ENCODE results near the gene PTF1A.

Gene PTF1A

DNA sequence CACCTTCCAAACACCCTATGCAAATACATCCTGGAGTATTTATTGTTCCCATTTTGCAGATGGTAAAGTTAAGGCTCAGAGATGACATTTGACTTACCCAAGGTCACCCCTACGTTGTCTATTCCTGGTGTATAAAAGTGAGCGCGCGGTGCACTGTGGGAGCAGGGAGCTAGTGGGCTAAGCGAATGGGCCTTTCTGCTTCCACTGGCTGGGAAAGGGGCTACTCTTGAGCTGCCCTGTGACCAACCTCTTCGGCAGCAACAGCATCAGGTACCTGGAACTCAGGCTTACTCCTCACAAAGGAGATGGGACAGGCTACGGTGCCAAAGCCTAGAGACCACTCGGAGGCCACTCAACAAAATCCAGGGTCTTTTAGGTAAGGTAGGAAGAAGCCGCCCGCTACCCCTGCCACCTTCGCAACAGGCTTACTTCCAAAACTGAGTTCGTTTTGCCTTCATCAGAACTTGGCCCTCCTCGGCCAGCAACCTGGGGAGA, 2.4 kb downstream of the PTF1A start:
- no peak overlapping the region for H3K4me2 ChIP-seq
- no peak overlapping the region for H3K9ac ChIP-seq
- H3K27me3 ChIP-seq (ENCODE audit: insufficient read depth, low read depth), result no peaks in the 10 kb centered on the region

DNA sequence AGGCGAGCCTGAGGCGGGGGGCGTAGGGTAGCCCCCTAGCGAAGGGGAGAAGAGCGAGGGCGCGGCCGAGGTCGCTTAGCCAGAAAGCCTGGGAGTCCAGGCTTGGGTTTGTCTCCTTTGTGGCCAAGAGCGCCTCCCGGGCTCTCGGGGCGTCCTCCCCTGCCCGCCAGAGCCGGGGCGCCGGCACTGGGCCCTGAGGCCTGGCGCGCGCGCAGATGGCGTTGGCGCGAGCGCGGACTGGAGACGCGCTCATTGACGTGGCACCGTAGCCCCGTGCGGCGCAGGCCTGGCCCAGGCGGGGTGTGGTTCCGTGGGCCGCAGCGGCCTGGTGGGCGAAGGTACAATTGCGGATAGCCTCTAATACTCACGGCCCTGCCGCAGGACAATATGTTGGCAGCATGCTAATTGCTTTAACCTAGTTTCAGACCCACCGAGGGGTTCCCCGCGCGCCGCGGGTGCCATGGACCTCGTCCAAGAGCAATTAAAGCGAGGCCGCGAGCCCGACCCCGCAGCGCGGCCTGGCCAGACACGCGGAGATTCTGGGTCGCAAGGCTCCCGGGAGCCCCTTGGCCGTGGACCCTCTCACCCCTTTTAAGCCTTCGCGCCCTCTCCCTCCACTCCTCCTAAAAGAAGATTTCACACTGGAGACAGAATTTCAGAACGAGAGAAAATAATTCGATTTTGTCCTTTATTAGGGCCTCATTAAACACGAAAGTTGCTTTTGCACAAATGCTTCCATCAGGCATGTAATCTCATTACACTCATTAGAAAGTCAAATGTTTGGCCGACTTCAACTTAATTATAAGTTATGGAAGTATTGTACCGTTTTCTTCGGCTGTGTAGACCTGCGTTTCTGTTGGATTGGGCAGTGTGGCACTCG, 3.1 kb downstream of the PTF1A start:
- no peaks in the 10 kb centered on the region for H3K4me1 ChIP-seq (ENCODE audit: low read depth, poor library complexity, severe bottlenecking)
- H3K4me3 ChIP-seq (IDR thresholded peaks at IDR 0.05; ENCODE audit: insufficient read depth, low read depth, low read length), result no peak overlapping the region
- H3K9ac ChIP-seq, result no peak overlapping the region
- TF ChIP-seq, protein P1, sequence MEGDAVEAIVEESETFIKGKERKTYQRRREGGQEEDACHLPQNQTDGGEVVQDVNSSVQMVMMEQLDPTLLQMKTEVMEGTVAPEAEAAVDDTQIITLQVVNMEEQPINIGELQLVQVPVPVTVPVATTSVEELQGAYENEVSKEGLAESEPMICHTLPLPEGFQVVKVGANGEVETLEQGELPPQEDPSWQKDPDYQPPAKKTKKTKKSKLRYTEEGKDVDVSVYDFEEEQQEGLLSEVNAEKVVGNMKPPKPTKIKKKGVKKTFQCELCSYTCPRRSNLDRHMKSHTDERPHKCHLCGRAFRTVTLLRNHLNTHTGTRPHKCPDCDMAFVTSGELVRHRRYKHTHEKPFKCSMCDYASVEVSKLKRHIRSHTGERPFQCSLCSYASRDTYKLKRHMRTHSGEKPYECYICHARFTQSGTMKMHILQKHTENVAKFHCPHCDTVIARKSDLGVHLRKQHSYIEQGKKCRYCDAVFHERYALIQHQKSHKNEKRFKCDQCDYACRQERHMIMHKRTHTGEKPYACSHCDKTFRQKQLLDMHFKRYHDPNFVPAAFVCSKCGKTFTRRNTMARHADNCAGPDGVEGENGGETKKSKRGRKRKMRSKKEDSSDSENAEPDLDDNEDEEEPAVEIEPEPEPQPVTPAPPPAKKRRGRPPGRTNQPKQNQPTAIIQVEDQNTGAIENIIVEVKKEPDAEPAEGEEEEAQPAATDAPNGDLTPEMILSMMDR (conservative IDR thresholded peaks at IDR 0.05; ENCODE audit: low read depth, low read length), result no peak
- no peak overlapping the region for H2AFZ ChIP-seq (ENCODE audit: low read depth)
- no peaks in the 10 kb centered on the region for H3K36me3 ChIP-seq (ENCODE audit: insufficient read depth)
- no peaks in the 10 kb centered on the region for H4K20me1 ChIP-seq (ENCODE audit: insufficient read depth)
- H3K79me2 ChIP-seq (ENCODE audit: insufficient read depth, low read depth), result no peaks in the 10 kb centered on the region
- H3K4me2 ChIP-seq, result no peak overlapping the region
- H3K27me3 ChIP-seq (ENCODE audit: insufficient read depth, low read depth), result no peaks in the 10 kb centered on the region
- no peak overlapping the region for H3K27ac ChIP-seq

More for the DNA sequence above, 2.4 kb downstream of the PTF1A start:
- TF ChIP-seq, protein P1 (conservative IDR thresholded peaks at IDR 0.05; ENCODE audit: low read depth, low read length), result no peak
- Histone ChIP-seq H4K20me1 (ENCODE audit: insufficient read depth) (no peaks in the 10 kb centered on the region), H3K4me1 (ENCODE audit: low read depth, poor library complexity, severe bottlenecking) (no peaks in the 10 kb centered on the region), H2AFZ (ENCODE audit: low read depth) (no peak overlapping the region), H3K27ac (no peak overlapping the region), H3K79me2 (ENCODE audit: insufficient read depth, low read depth) (no peaks in the 10 kb centered on the region), H3K36me3 (ENCODE audit: insufficient read depth) (no peaks in the 10 kb centered on the region), H3K4me3 (IDR thresholded peaks at IDR 0.05; ENCODE audit: insufficient read depth, low read depth, low read length) (no peak overlapping the region)

DNA sequence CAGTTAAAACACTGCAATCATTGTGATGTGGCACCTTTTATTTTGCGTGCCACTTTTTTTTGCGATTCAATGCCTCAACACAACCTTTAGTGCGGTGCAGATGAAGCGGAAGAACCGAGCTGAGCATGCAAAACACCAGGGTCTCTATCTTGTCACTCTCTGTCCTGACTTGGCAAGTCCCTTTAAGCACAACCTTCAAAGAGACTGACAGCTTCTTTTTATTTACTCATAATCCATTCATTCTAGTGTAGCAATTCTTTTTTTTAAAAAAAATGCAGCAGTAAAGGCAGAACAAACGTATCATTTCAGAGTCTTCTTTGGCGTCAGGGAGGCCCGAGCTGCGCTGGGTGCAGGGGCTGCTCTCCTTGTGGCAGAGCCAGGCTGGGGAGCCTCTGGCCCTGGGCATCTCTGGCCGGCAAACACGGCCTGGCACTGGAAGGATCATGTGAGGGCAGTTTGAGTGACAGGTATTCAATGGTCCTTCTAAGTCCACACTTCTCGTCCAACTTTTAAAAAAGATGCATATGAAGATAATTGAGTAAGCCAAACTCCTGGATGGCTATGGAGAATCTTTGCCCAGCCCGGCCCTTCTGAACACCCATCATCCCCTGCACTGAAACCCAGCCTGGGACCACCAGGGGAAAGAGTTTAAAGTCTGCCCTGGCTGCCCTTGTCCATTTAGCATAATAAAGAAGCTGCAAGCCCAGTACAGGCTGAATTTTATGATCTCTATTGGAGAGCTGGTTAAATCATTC, 3.9 kb downstream of the PTF1A start:
- TF ChIP-seq, protein P1 (conservative IDR thresholded peaks at IDR 0.05; ENCODE audit: low read depth, low read length), result no peak
- H3K79me2 ChIP-seq (ENCODE audit: insufficient read depth, low read depth), result no peaks in the 10 kb centered on the region
- H3K27me3 ChIP-seq (ENCODE audit: insufficient read depth, low read depth), result no peaks in the 10 kb centered on the region
- H3K4me1 ChIP-seq (ENCODE audit: low read depth, poor library complexity, severe bottlenecking), result no peaks in the 10 kb centered on the region
- H4K20me1 ChIP-seq (ENCODE audit: insufficient read depth), result no peaks in the 10 kb centered on the region
- no peak overlapping the region for H3K4me3 ChIP-seq (IDR thresholded peaks at IDR 0.05; ENCODE audit: insufficient read depth, low read depth, low read length)
- no peak overlapping the region for H2AFZ ChIP-seq (ENCODE audit: low read depth)
- H3K27ac ChIP-seq, result no peak overlapping the region
- H3K4me2 ChIP-seq, result no peak overlapping the region
- H3K36me3 ChIP-seq (ENCODE audit: insufficient read depth), result no peaks in the 10 kb centered on the region
- no peak overlapping the region for H3K9ac ChIP-seq

DNA sequence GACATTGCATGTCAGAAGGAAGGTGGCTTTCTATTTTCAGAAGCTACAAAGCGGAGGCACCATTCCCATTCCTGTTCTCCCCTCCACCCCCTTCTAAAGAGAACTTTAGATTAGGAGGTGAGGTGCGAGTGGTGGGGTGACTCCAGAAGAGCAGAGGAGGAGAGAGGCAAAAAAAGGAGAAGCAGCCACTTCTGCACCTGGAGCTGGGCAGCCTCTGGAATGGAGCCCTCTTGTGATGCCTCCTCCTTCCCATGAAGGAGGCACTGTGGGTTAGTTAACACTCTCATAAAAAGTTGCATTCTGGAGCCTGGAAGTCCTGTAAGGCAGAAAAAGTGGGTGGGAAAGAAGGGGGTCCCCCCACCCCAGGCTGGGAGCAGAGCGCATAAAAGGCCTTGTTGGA, 4.8 kb downstream of the PTF1A start:
- H2AFZ ChIP-seq (ENCODE audit: low read depth), result no peak overlapping the region
- H3K4me2 ChIP-seq, result no peak overlapping the region
- H3K79me2 ChIP-seq (ENCODE audit: insufficient read depth, low read depth), result no peaks in the 10 kb centered on the region
- H3K36me3 ChIP-seq (ENCODE audit: insufficient read depth), result no peaks in the 10 kb centered on the region
- H3K27me3 ChIP-seq (ENCODE audit: insufficient read depth, low read depth), result no peaks in the 10 kb centered on the region
- H3K27ac ChIP-seq, result no peak overlapping the region
- TF ChIP-seq, protein P1 (conservative IDR thresholded peaks at IDR 0.05; ENCODE audit: low read depth, low read length), result no peak
- H3K4me3 ChIP-seq (IDR thresholded peaks at IDR 0.05; ENCODE audit: insufficient read depth, low read depth, low read length), result no peak overlapping the region
- no peaks in the 10 kb centered on the region for H4K20me1 ChIP-seq (ENCODE audit: insufficient read depth)
- no peak overlapping the region for H3K9ac ChIP-seq
- no peaks in the 10 kb centered on the region for H3K4me1 ChIP-seq (ENCODE audit: low read depth, poor library complexity, severe bottlenecking)
